ENCODE data around the gene IMMP2L.

The IMMP2L gene

GRCh38 chr7:111049971-111050680, 512.2 kb downstream of the IMMP2L start:
- no peak overlapping the region for H3K4me3 ChIP-seq (ENCODE audit: low read length)
- no peak for DNase-seq (ENCODE audit: low read depth, low spot score)

- DNase-seq (ENCODE audit: low read depth, low spot score) = no peak
- H3K4me3 ChIP-seq (ENCODE audit: low read length) = no peak overlapping the region
These were observed 514.7 kb downstream of the IMMP2L start for GRCh38 chr7:111047595-111047994.

- DNase-seq (ENCODE audit: low read depth, low spot score) = no peak
These were observed 516.8 kb downstream of the IMMP2L start for GRCh38 chr7:111045449-111045848.

GRCh38 chr7:111043561-111043960, 518.7 kb downstream of the IMMP2L start:
- H3K4me3 ChIP-seq (ENCODE audit: low read length) = no peak overlapping the region
- DNase-seq (ENCODE audit: low read depth, low spot score) = no peak

More at GRCh38 chr7:111045449-111045848, 516.8 kb downstream of the IMMP2L start:
- H3K4me3 ChIP-seq (ENCODE audit: low read length) = no peak overlapping the region

- no peak overlapping the region for H3K4me3 ChIP-seq (ENCODE audit: low read length)
- DNase-seq (ENCODE audit: low read depth, low spot score) = no peak
These were observed 519.5 kb downstream of the IMMP2L start for GRCh38 chr7:111042842-111043241.

GRCh38 chr7:111041577-111041976, 520.7 kb downstream of the IMMP2L start:
- no peak for DNase-seq (ENCODE audit: low read depth, low spot score)
- no peak overlapping the region for H3K4me3 ChIP-seq (ENCODE audit: low read length)

- DNase-seq (ENCODE audit: low read depth, low spot score) = no peak
- no peak overlapping the region for H3K4me3 ChIP-seq (ENCODE audit: low read length)
These were observed 524.1 kb downstream of the IMMP2L start for GRCh38 chr7:111038185-111038584.

GRCh38 chr7:111031916-111032315, 530.4 kb downstream of the IMMP2L start:
- no peak overlapping the region for H3K4me3 ChIP-seq (ENCODE audit: low read length)
- no peak for DNase-seq (ENCODE audit: low read depth, low spot score)

- DNase-seq (ENCODE audit: low read depth, low spot score) = no peak
- H3K4me3 ChIP-seq (ENCODE audit: low read length) = no peak overlapping the region
These were observed 532.0 kb downstream of the IMMP2L start for GRCh38 chr7:111030336-111030735.

- DNase-seq (ENCODE audit: low read depth, low spot score) = peak; percentile 12
- no peak overlapping the region for H3K4me3 ChIP-seq (ENCODE audit: low read length)
These were observed 532.6 kb downstream of the IMMP2L start for GRCh38 chr7:111029574-111030251.

GRCh38 chr7:111029141-111029572, 533.1 kb downstream of the IMMP2L start:
- H3K4me3 ChIP-seq (ENCODE audit: low read length) = no peak overlapping the region
- no peak for DNase-seq (ENCODE audit: low read depth, low spot score)

- no peak for DNase-seq (ENCODE audit: low read depth, low spot score)
- H3K4me3 ChIP-seq (ENCODE audit: low read length) = no peak overlapping the region
These were observed 534.9 kb downstream of the IMMP2L start for GRCh38 chr7:111027396-111027795.

GRCh38 chr7:111026806-111027205, 535.5 kb downstream of the IMMP2L start:
- DNase-seq (ENCODE audit: low read depth, low spot score) = no peak
- H3K4me3 ChIP-seq (ENCODE audit: low read length) = no peak overlapping the region

GRCh38 chr7:111026343-111026742, 535.9 kb downstream of the IMMP2L start:
- no peak for DNase-seq (ENCODE audit: low read depth, low spot score)
- H3K4me3 ChIP-seq (ENCODE audit: low read length) = no peak overlapping the region

GRCh38 chr7:111025006-111025405, 537.3 kb downstream of the IMMP2L start:
- H3K4me3 ChIP-seq (ENCODE audit: low read length) = no peak overlapping the region
- peak; percentile 85 for DNase-seq (ENCODE audit: low read depth, low spot score)

GRCh38 chr7:111018960-111019736, 543.1 kb downstream of the IMMP2L start:
- DNase-seq (ENCODE audit: low read depth, low spot score) = no peak
- H3K4me3 ChIP-seq (ENCODE audit: low read length) = no peak overlapping the region

GRCh38 chr7:111018447-111018846, 543.8 kb downstream of the IMMP2L start:
- no peak overlapping the region for H3K4me3 ChIP-seq (ENCODE audit: low read length)
- no peak for DNase-seq (ENCODE audit: low read depth, low spot score)

- no peak overlapping the region for H3K4me3 ChIP-seq (ENCODE audit: low read length)
- no peak for DNase-seq (ENCODE audit: low read depth, low spot score)
These were observed 548.2 kb downstream of the IMMP2L start for GRCh38 chr7:111014079-111014478.

GRCh38 chr7:111012799-111013675, 549.3 kb downstream of the IMMP2L start:
- no peak overlapping the region for H3K4me3 ChIP-seq (ENCODE audit: low read length)
- DNase-seq (ENCODE audit: low read depth, low spot score) = peak; percentile 57
